CD4-positive, alpha-beta T cell (primary cell): ENCODE data around the gene SPATA2. TPM values are rescaled to one million over a fixed set of nuclear protein-coding genes. Genes with fewer than 3 reads are reported as not detected.
A peak's percentile ranks its signal among the peaks of the same experiment; 100 is the strongest.

ENCODE experiments used
- ATAC-seq: fragments of 200-7000 bp; cut with Tn5 transposase; one replicate; pipeline ENCODE4 v1.10.0; 2022; ENCODE audit warnings: mild to moderate bottlenecking; ENCODE audit not compliant: poor library complexity
- CTCF ChIA-PET: fragments of 350-600 bp; sonication (Branson Sonifier 250); formaldehyde crosslinking; loops from one replicate; lab custom pipeline; 2021; ENCODE audit warnings: antibody characterized with exemption, inconsistent platforms; lab: Charles Lee
- POLR2A ChIA-PET: fragments of 350-600 bp; sonication (Branson Sonifier 250); formaldehyde crosslinking; loops from one replicate; lab custom pipeline; 2021; ENCODE audit warnings: antibody characterized with exemption, inconsistent platforms; lab: Charles Lee
- DNase-seq, 14 experiments: peaks; one replicate each; pipeline ENCODE4 v3.0.0-alpha.2; 2013 to 2020; ENCODE audit warnings: mixed read lengths in 2 of 14
- H3K27ac ChIP-seq, 2 donors: one replicate each; pipeline versions ENCODE4 v1.5.1 to v1.7.0; 2013; ENCODE audit warnings: low read length in 2 of 2, low read depth in 1 of 2, mild to moderate bottlenecking in 1 of 2
- H3K27me3 ChIP-seq, 2 experiments: 1 replicate in 1 of 2; 2 replicates in 1 of 2; pipeline versions ENCODE4 v1.6.1 to v1.7.0; 2013; ENCODE audit warnings: low read length in 2 of 2, control low read depth in 1 of 2, mild to moderate bottlenecking in 1 of 2, moderate library complexity in 1 of 2; ENCODE audit not compliant: insufficient read depth in 2 of 2, control insufficient read depth in 1 of 2
- H3K36me3 ChIP-seq: one replicate; pipeline ENCODE4 v1.6.1; 2013; ENCODE audit warnings: low read length, control low read depth; ENCODE audit not compliant: insufficient read depth
- H3K4me1 ChIP-seq: one replicate; pipeline ENCODE4 v1.6.1; 2013; ENCODE audit warnings: low read length, control low read depth; ENCODE audit not compliant: insufficient read depth
- H3K4me3 ChIP-seq: one replicate; pipeline ENCODE4 v1.5.1; 2013; ENCODE audit warnings: mild to moderate bottlenecking, low read length, moderate library complexity
- H3K9me3 ChIP-seq, 2 experiments: 1 replicate in 1 of 2; 2 replicates in 1 of 2; pipeline versions ENCODE4 v1.6.1 to v1.7.0; 2013; ENCODE audit warnings: low read length in 2 of 2, mild to moderate bottlenecking in 2 of 2, control low read depth in 1 of 2, moderate library complexity in 1 of 2; ENCODE audit not compliant: control insufficient read depth in 1 of 2, insufficient read depth in 1 of 2
- H3K27ac Mint-ChIP-seq: one replicate; pipeline ENCODE4 v1.8.0; 2020; ENCODE audit warnings: mixed read lengths
- H3K27me3 Mint-ChIP-seq: one replicate; pipeline ENCODE4 v1.8.0; 2021; ENCODE audit warnings: mixed read lengths
- H3K36me3 Mint-ChIP-seq: one replicate; pipeline ENCODE4 v1.8.0; 2021; ENCODE audit warnings: low read depth, mixed read lengths
- H3K4me1 Mint-ChIP-seq: one replicate; pipeline ENCODE4 v1.8.0; 2021; ENCODE audit warnings: low read depth, mixed read lengths
- H3K4me3 Mint-ChIP-seq: one replicate; pipeline ENCODE4 v1.8.0; 2020; ENCODE audit warnings: mild to moderate bottlenecking, mixed read lengths
- H3K9me3 Mint-ChIP-seq: one replicate; pipeline ENCODE4 v1.8.0; 2020; ENCODE audit warnings: mixed read lengths
- CTCF ChIP-seq: fragments of 200-600 bp; IDR thresholded peaks from one replicate; pipeline ENCODE4 v1.8.0; 2022; ENCODE audit warnings: antibody characterized with exemption, mild to moderate bottlenecking
- intact Hi-C, 2 experiments: fragments of 100-400 bp; cut with DNase I in 1 of 2; cut with micrococcal nuclease in 1 of 2; formaldehyde crosslinking; loops; one replicate each; pipeline versions ENCODE4 v1.15.1 to v1.9.0; 2023 to 2025; cut with DNase I, micrococcal nuclease
- total RNA-seq, 174 experiments: library from RNA in 2 of 174; stranded (reverse) in 2 of 174; gene quantifications; one replicate each; pipeline ENCODE4 v1.2.3 and lab custom pipeline; 2021 to 2026

Gene SPATA2
- total RNA-seq, 2 experiments from 2014 or later, result 16.0 to 16.4 TPM

GRCh38 chr20:49894073-49894470 is 21.3 kb downstream of the SPATA2 start:
- H3K9me3 Mint-ChIP-seq, result no peaks in the 10 kb centered on the region
- no peak overlapping the region for H3K27ac ChIP-seq
- intact Hi-C loops, result no loop called here
- DNase-seq (peak in 1 of 14 experiments; percentile 25), ATAC-seq (no peak)
- peak overlapping the region; percentile 55 for H3K4me3 Mint-ChIP-seq
- H3K27me3 ChIP-seq, result no peaks in the 10 kb centered on the region
- CTCF ChIA-PET, result no interaction called here
- POLR2A ChIA-PET, result no interaction called here
- peaks cover 4% of the 10 kb centered on the region for H3K36me3 ChIP-seq
- no peaks in the 10 kb centered on the region for H3K27me3 Mint-ChIP-seq
- H3K4me1 Mint-ChIP-seq, result peaks cover 15% of the 10 kb centered on the region
- H3K9me3 ChIP-seq, result no peaks in the 10 kb centered on the region
- H3K36me3 Mint-ChIP-seq, result peaks cover 6% of the 10 kb centered on the region
- peak overlapping the region; percentile 2 for H3K4me3 ChIP-seq
- peaks cover 16% of the 10 kb centered on the region for H3K4me1 ChIP-seq
- H3K27ac Mint-ChIP-seq, result no peak overlapping the region
- TF ChIP-seq CTCF, result no peak

GRCh38 chr20:49893242-49894072 is 21.9 kb downstream of the SPATA2 start:
- Histone ChIP-seq H3K27ac (no peak overlapping the region), H3K4me3 (peak overlapping the region; percentile 2), H3K4me1 (peaks cover 16% of the 10 kb centered on the region), H3K36me3 (peaks cover 4% of the 10 kb centered on the region), H3K9me3 (no peaks in the 10 kb centered on the region), H3K27me3 (no peaks in the 10 kb centered on the region)
- H3K27ac Mint-ChIP-seq, result peak overlapping the region; percentile 24
- DNase-seq (no peak), ATAC-seq (no peak)
- POLR2A ChIA-PET, result no interaction called here
- intact Hi-C loops, result no loop called here
- H3K9me3 Mint-ChIP-seq, result no peaks in the 10 kb centered on the region
- H3K4me1 Mint-ChIP-seq, result peaks cover 18% of the 10 kb centered on the region
- no peak for TF ChIP-seq CTCF
- H3K36me3 Mint-ChIP-seq, result peaks cover 12% of the 10 kb centered on the region
- H3K4me3 Mint-ChIP-seq, result peak overlapping the region; percentile 55
- H3K27me3 Mint-ChIP-seq, result no peaks in the 10 kb centered on the region
- CTCF ChIA-PET, result no interaction called here

- Histone ChIP-seq H3K27me3 (no peaks in the 10 kb centered on the region), H3K4me1 (peaks cover 16% of the 10 kb centered on the region), H3K9me3 (no peaks in the 10 kb centered on the region), H3K27ac (no peak overlapping the region), H3K36me3 (peaks cover 10% of the 10 kb centered on the region), H3K4me3 (no peak overlapping the region)
- CTCF ChIA-PET, result no interaction called here
- Mint-ChIP-seq H3K36me3 (peaks cover 16% of the 10 kb centered on the region), H3K4me3 (no peak overlapping the region), H3K27ac (peak overlapping the region; percentile 24), H3K9me3 (no peaks in the 10 kb centered on the region), H3K27me3 (no peaks in the 10 kb centered on the region), H3K4me1 (peaks cover 19% of the 10 kb centered on the region)
- intact Hi-C loops, result no loop called here
- POLR2A ChIA-PET, result no interaction called here
- no peak for DNase-seq
- TF ChIP-seq CTCF, result no peak
- ATAC-seq, result no peak
Observed at GRCh38 chr20:49892817-49893216, 22.5 kb downstream of the SPATA2 start.
